Renal pelvis (tissue), 4 donors: ENCODE measurements around the gene IFI16. TPM values are rescaled to one million over a fixed set of nuclear protein-coding genes. Genes with fewer than 3 reads are reported as not detected.
"Not testable (repeated sequence)": the region's sequence is repeated elsewhere in the genome, so short reads cannot be mapped to it uniquely, and the experiment has no call there.

Source experiments
- DNase-seq: peaks from one replicate; pipeline ENCODE4 v3.0.0-alpha.2; 2013
- polyA plus RNA-seq, 3 donors: library from polyadenylated mRNA; unstranded; fragments of 120-200 nt; gene quantifications; one replicate each; pipeline ENCODE4 v1.2.1, GENCODE V29; 2013; ENCODE audit not compliant: insufficient read length in 3 of 3

IFI16 gene
- polyA plus RNA-seq, 3 donors = 41.8 to 47.8 (median 43.1) TPM

DNA sequence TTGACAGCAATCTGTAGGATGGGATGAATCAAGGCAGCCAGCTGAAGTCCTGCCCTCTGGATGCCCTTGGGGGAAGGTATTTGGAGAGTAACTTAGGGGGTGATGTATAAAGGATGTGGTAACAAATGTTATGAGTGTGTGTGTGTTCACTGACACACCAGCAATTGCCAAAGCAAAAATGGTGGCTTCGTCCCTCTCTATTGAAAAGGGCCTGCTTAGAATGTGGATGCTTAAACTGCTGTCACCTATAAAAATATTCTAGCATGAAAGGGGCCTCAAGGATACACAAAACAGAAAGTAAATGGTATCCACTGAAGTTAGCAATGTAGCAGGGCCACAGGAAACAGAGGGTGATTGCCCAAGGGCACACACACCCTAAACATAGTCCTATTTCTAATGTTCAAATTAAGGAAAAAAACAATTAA is 81.9 kb downstream of the IFI16 start:
- no peak for DNase-seq

GRCh38 chr1:159092036-159092760 is 82.5 kb downstream of the IFI16 start:
- no peak for DNase-seq

GRCh38 chr1:159098596-159098995 is 88.9 kb downstream of the IFI16 start:
- no peak for DNase-seq

- DNase-seq = no peak
Observed at GRCh38 chr1:159100589-159100988, 90.9 kb downstream of the IFI16 start.

DNA sequence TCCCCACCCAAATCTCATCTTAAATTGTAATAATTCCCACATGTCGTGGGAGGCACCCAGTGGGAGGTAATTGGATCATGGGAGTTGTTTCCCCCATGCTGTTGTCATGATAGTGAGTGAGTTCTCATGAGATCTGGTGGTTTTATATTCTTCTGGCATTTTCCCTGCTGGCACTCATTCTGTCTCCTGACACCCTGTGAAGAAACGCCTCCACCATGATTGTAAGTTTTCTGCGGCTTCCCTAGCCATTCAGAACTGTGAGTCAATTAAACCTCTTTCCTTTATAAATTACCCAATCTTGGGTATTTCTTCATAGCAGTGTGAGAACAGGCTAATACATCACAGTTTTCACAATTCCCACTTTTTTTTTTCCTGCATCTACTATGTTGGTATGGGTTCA is 93.3 kb downstream of the IFI16 start:
- DNase-seq = not testable (repeated sequence)

Other genes with a start within 250 kb of the IFI16 start
- not detected for gene OR6N1, start 237.7 kb upstream of the IFI16 start, polyA plus RNA-seq
- gene OR6N2, start 228.7 kb upstream of the IFI16 start, polyA plus RNA-seq = not detected
- 1 to 10 TPM; 2.3 to 4.5 (median 3.8) TPM for gene MNDA, start 178.6 kb upstream of the IFI16 start, polyA plus RNA-seq
- gene PYHIN1, start 78.4 kb upstream of the IFI16 start, polyA plus RNA-seq = under 1 TPM; 0.10 to 0.22 (median 0.10) TPM
- gene AIM2, start 66.9 kb downstream of the IFI16 start, polyA plus RNA-seq = under 1 TPM in 1 of 3 donors, not detected in 2; 0.11 TPM
- under 1 TPM in 2 of 3 donors, not detected in 1; 0.17 to 0.54 TPM for gene CADM3, start 161.7 kb downstream of the IFI16 start, polyA plus RNA-seq
- under 1 TPM in 2 of 3 donors, not detected in 1; 0.23 to 1.00 TPM for gene ACKR1, start 195.0 kb downstream of the IFI16 start, polyA plus RNA-seq